IMR-90 (cell line): ENCODE results near the gene NGB. TPM values are rescaled to one million over a fixed set of nuclear protein-coding genes. Genes with fewer than 3 reads are reported as not detected.

ENCODE experiments used
- ATAC-seq: fragments of 200-7000 bp; cut with Tn5 transposase; 2 replicates; pipeline ENCODE4 v1.9.1; 2020; ENCODE audit warnings: low read depth, mild to moderate bottlenecking, moderate library complexity
- BruUV-seq: library from RNA; stranded (reverse); fragments of 400-500 nt; replicated peaks from 2 replicates; lab custom pipeline; 2021; lab: Mats Ljungman, UMichigan
- CTCF ChIA-PET: fragments of 300-600 bp; formaldehyde crosslinking; extraction: SDS; loops from one replicate; lab custom pipeline; 2021; ENCODE audit warnings: antibody characterized with exemption; lab: Yijun Ruan, JAX
- POLR2A ChIA-PET: fragments of 300-600 bp; sonication (Branson Sonifier 250); formaldehyde crosslinking; loops from one replicate; lab custom pipeline; 2022; ENCODE audit warnings: antibody characterized with exemption; ENCODE audit not compliant: unreplicated experiment; lab: Charles Lee
- DNase-seq: peaks from one replicate; pipeline ENCODE4 v3.0.0; 2013
- H2AFZ ChIP-seq: replicated peaks from 2 replicates; pipeline ENCODE3; 2013; ENCODE audit warnings: low read length, mild to moderate bottlenecking; ENCODE audit not compliant: poor library complexity
- H2AK5ac ChIP-seq: 2 replicates; pipeline ENCODE4 v1.6.1; 2013; ENCODE audit warnings: low read depth, low read length, inconsistent platforms
- H2AK9ac ChIP-seq: replicated peaks from 2 replicates; pipeline ENCODE3; 2013; ENCODE audit warnings: mild to moderate bottlenecking, low read depth, low read length, moderate library complexity; ENCODE audit not compliant: poor library complexity
- H2BK120ac ChIP-seq: 2 replicates; pipeline ENCODE4 v1.6.1; 2013; ENCODE audit warnings: low read depth, low read length, inconsistent platforms
- H2BK15ac ChIP-seq: 3 replicates; pipeline ENCODE4 v1.6.1; 2013; ENCODE audit warnings: low read depth, low read length, inconsistent platforms
- H2BK20ac ChIP-seq: 2 replicates; pipeline ENCODE4 v1.6.1; 2013; ENCODE audit warnings: low read depth, mild to moderate bottlenecking, inconsistent platforms, low read length, moderate library complexity
- H2BK5ac ChIP-seq: 2 replicates; pipeline ENCODE4 v1.6.1; 2013; ENCODE audit warnings: mild to moderate bottlenecking, low read depth, low read length, inconsistent platforms; ENCODE audit not compliant: poor library complexity, severe bottlenecking
- H3K14ac ChIP-seq: replicated peaks from 2 replicates; pipeline ENCODE4 v1.6.1; 2013; ENCODE audit warnings: low read depth, low read length, inconsistent platforms
- H3K18ac ChIP-seq: 2 replicates; pipeline ENCODE4 v1.6.1; 2013; ENCODE audit warnings: low read depth, low read length, control low read depth
- H3K23ac ChIP-seq: 2 replicates; pipeline ENCODE4 v1.6.1; 2013; ENCODE audit warnings: low read depth, low read length, inconsistent platforms
- H3K27ac ChIP-seq: 2 replicates; pipeline ENCODE4 v1.5.1; 2013; ENCODE audit warnings: mild to moderate bottlenecking, control low read depth, low read length; ENCODE audit not compliant: insufficient read depth
- H3K27me3 ChIP-seq: 2 replicates; pipeline ENCODE4 v1.6.1; 2013; ENCODE audit warnings: low read length; ENCODE audit not compliant: control insufficient read depth, insufficient read depth
- H3K36me3 ChIP-seq: 2 replicates; pipeline ENCODE4 v1.6.1; 2013; ENCODE audit warnings: low read length, mixed read lengths; ENCODE audit not compliant: control insufficient read depth, insufficient read depth
- H3K4ac ChIP-seq: 2 replicates; pipeline ENCODE4 v1.6.1; 2013; ENCODE audit warnings: low read depth, low read length, inconsistent platforms
- H3K4me1 ChIP-seq: 2 replicates; pipeline ENCODE4 v1.6.1; 2013; ENCODE audit warnings: low read length, mixed read lengths; ENCODE audit not compliant: control insufficient read depth, insufficient read depth
- H3K4me2 ChIP-seq: 2 replicates; pipeline ENCODE4 v1.6.1; 2013; ENCODE audit warnings: low read depth, mild to moderate bottlenecking, control low read depth, low read length, moderate library complexity
- H3K4me3 ChIP-seq: 2 replicates; pipeline ENCODE4 v1.5.1; 2013; ENCODE audit warnings: low read depth, mild to moderate bottlenecking, control low read depth, low read length, moderate library complexity; ENCODE audit not compliant: insufficient read depth
- H3K56ac ChIP-seq: 2 replicates; pipeline ENCODE4 v1.6.1; 2013; ENCODE audit warnings: low read length, inconsistent platforms; ENCODE audit not compliant: insufficient read depth; ENCODE audit errors: extremely low read depth
- H3K79me1 ChIP-seq, 2 experiments: 2 replicates each; pipeline ENCODE4 v1.6.1; 2013; ENCODE audit warnings: low read length in 2 of 2, inconsistent platforms in 1 of 2, low read depth in 1 of 2
- H3K9ac ChIP-seq: 2 replicates; pipeline ENCODE4 v1.6.1; 2013; ENCODE audit warnings: low read depth, low read length, control low read depth
- H3K9me1 ChIP-seq: 2 replicates; pipeline ENCODE4 v1.6.1; 2013; ENCODE audit warnings: low read length, inconsistent platforms; ENCODE audit not compliant: insufficient read depth
- H3K9me3 ChIP-seq: 2 replicates; pipeline ENCODE4 v1.6.1; 2013; ENCODE audit warnings: low read length; ENCODE audit not compliant: control insufficient read depth, insufficient read depth
- H4K20me1 ChIP-seq: 2 replicates; pipeline ENCODE4 v1.6.1; 2013; ENCODE audit warnings: low read length, inconsistent platforms; ENCODE audit not compliant: insufficient read depth
- H4K5ac ChIP-seq: 2 replicates; pipeline ENCODE4 v1.6.1; 2013; ENCODE audit warnings: mild to moderate bottlenecking, low read depth, low read length, control low read depth
- H4K8ac ChIP-seq, 2 experiments: 2 replicates each; pipeline ENCODE4 v1.6.1; 2013; ENCODE audit warnings: low read depth in 2 of 2, low read length in 2 of 2, control low read depth in 1 of 2, inconsistent platforms in 1 of 2
- H4K91ac ChIP-seq: 2 replicates; pipeline ENCODE4 v1.6.1; 2013; ENCODE audit warnings: low read depth, low read length, inconsistent platforms; ENCODE audit not compliant: insufficient read depth
- CHD1 ChIP-seq: IDR thresholded peaks from 2 replicates; pipeline ENCODE4 v1.6.1; 2012; ENCODE audit warnings: low read depth, low read length, improper control_type of control experiment
- CTCF ChIP-seq: conservative IDR thresholded peaks from 2 replicates; pipeline ENCODE4 v1.5.1; 2012; ENCODE audit warnings: mild to moderate bottlenecking, low read depth, low read length, improper control_type of control experiment
- MAFK ChIP-seq: IDR thresholded peaks from 2 replicates; pipeline ENCODE4 v1.6.1; 2012; ENCODE audit warnings: low read depth, low read length, improper control_type of control experiment
- RCOR1 ChIP-seq: IDR thresholded peaks from 2 replicates; pipeline ENCODE4 v1.6.1; 2012; ENCODE audit warnings: mild to moderate bottlenecking, low read length, improper control_type of control experiment; ENCODE audit not compliant: insufficient replicate concordance
- SMC3 ChIP-seq: fragments of 150-350 bp; IDR thresholded peaks from 2 replicates; pipeline ENCODE4 v1.6.1; 2016; ENCODE audit warnings: low read depth, mild to moderate bottlenecking, antibody characterized with exemption, low read length, moderate library complexity
- WGBS, 2 experiments: methylation state at CpG; one replicate each; pipeline versions ENCODE4 v1.1.5 to v1.1.7; 2013; ENCODE audit warnings: missing lambda C conversion rate in 2 of 2; ENCODE audit not compliant: insufficient read length in 1 of 2; ENCODE audit errors: extremely low coverage in 2 of 2; 5-methylcytosine and 5-hydroxymethylcytosine counted together
- dilution Hi-C: fragments of 300-500 bp; cut with HindIII; formaldehyde crosslinking; loops from one replicate; pipeline ENCODE4 v1.14.3; 2018; ENCODE audit warnings: low sequenced_read_pairs; ENCODE audit not compliant: unreplicated experiment
- in situ Hi-C: fragments of 300-500 bp; cut with MboI; formaldehyde crosslinking; loops from 3 replicates; pipeline ENCODE4 v1.14.3; 2019; ENCODE audit warnings: low sequenced_read_pairs, inconsistent platforms, mixed read lengths
- intact Hi-C: fragments of 100-400 bp; cut with micrococcal nuclease; formaldehyde crosslinking; loops from 2 replicates; pipeline ENCODE4 v1.10.0; 2022
- polyA plus RNA-seq, 3 experiments: library from polyadenylated mRNA; depleted of rRNA; stranded (reverse); fragments of >200 nt; gene quantifications; 2 replicates each; pipeline ENCODE4 v1.2.3, GENCODE V29; 2012; ENCODE audit warnings: low replicate concordance in 1 of 3
- total RNA-seq: library from RNA; depleted of rRNA; stranded (reverse); fragments of >200 nt; gene quantifications from 2 replicates; pipeline ENCODE4 v1.2.3, GENCODE V29; 2012

Gene NGB
- total and polyA plus RNA-seq, 2 of the 4 experiments (the other 2 are of a cell fraction), result not detected

GRCh38 chr14:77258566-77258965, 12.4 kb downstream of the NGB start:
- Histone ChIP-seq H3K27me3 (peaks cover 26% of the 10 kb centered on the region), H3K18ac (no peak overlapping the region), H3K56ac (no peak overlapping the region), H2AFZ (no peak overlapping the region), H2BK120ac (no peak overlapping the region), H3K27ac (no peak overlapping the region), H2BK20ac (no peak overlapping the region), H3K9me3 (no peaks in the 10 kb centered on the region), H4K91ac (no peak overlapping the region), H2BK15ac (no peak overlapping the region), H3K4me3 (no peak overlapping the region), H3K9ac (no peak overlapping the region), H4K5ac (no peak overlapping the region), H2AK5ac (no peak overlapping the region), H3K4me2 (no peak overlapping the region), H3K79me1 (no peaks in the 10 kb centered on the region), H4K20me1 (no peaks in the 10 kb centered on the region), H3K9me1 (no peaks in the 10 kb centered on the region), H3K4me1 (no peaks in the 10 kb centered on the region), H3K4ac (no peak overlapping the region), H3K14ac (no peak overlapping the region), H4K8ac (no peak overlapping the region), H3K23ac (no peak overlapping the region), H3K36me3 (no peaks in the 10 kb centered on the region), H2AK9ac (no peak overlapping the region), H2BK5ac (no peak overlapping the region)
- WGBS, 2 experiments, result no CpG with 5 or more reads among the region's 5 CpGs
- in situ Hi-C loops (no loop called here), intact Hi-C loops (no loop called here), dilution Hi-C loops (no loop called here)
- TF ChIP-seq CHD1 (no peak), CTCF (no peak), SMC3 (no peak), RCOR1 (no peak), MAFK (no peak)
- BruUV-seq, result no TSS peak
- ATAC-seq (no peak), DNase-seq (no peak)
- ChIA-PET CTCF (no interaction called here), POLR2A (no interaction called here)
